SK-N-SH (cell line): ENCODE data around the gene CTAG1B. TPM values are rescaled to one million over a fixed set of nuclear protein-coding genes. Genes with fewer than 3 reads are reported as not detected.
"Not testable (repeated sequence)": the region's sequence is repeated elsewhere in the genome, so short reads cannot be mapped to it uniquely, and the experiment has no call there.

Source experiments
- CTCF ChIA-PET: fragments of 300-600, 350-600 bp; formaldehyde crosslinking; extraction: SDS; loops from one replicate; lab custom pipeline; 2021; lab: Yijun Ruan, JAX
- POLR2A ChIA-PET: fragments of 350-600 bp; sonication (Branson Sonifier 250); formaldehyde crosslinking; extraction: SDS; loops from one replicate; lab custom pipeline; 2020; ENCODE audit warnings: antibody characterized with exemption, inconsistent platforms; lab: Yijun Ruan, JAX
- DNase-seq: peaks from one replicate; pipeline ENCODE4 v3.0.0; 2012
- H2AFZ ChIP-seq: fragments of 200-600 bp; sonication (generic); 2 replicates; pipeline ENCODE4 v1.8.1; 2016; ENCODE audit warnings: antibody characterized with exemption, mild to moderate bottlenecking, low read depth
- H3F3A ChIP-seq: fragments of 200-600 bp; sonication (generic); replicated peaks from 2 replicates; pipeline ENCODE3; 2016; ENCODE audit warnings: antibody characterized with exemption, mild to moderate bottlenecking; ENCODE audit not compliant: insufficient read depth
- H3K27ac ChIP-seq, 2 experiments: fragments of 200-500 bp in 1 of 2; fragments of 200-600 bp in 1 of 2; sonication (Bioruptor generic) in 1 of 2; sonication (generic), shearing (Covaris generic) in 1 of 2; 2 replicates each; pipeline versions ENCODE4 v1.5.1 to v1.6.1; 2014 to 2016; ENCODE audit warnings: low read depth in 2 of 2, inconsistent platforms in 1 of 2, low read length in 1 of 2, mild to moderate bottlenecking in 1 of 2, mixed read lengths in 1 of 2
- H3K27me3 ChIP-seq: fragments of 200-600 bp; sonication (generic), shearing (Covaris generic); 2 replicates; pipeline ENCODE4 v1.6.1; 2016; ENCODE audit warnings: mixed run types; ENCODE audit not compliant: insufficient read depth
- H3K36me3 ChIP-seq, 2 experiments: fragments of 200-500 bp in 1 of 2; fragments of 200-600 bp in 1 of 2; sonication (Bioruptor generic) in 1 of 2; sonication (generic) in 1 of 2; replicated peaks in 1 of 2; 2 replicates each; pipeline versions ENCODE3 to v1.5.1; 2014 to 2016; ENCODE audit warnings: low read length in 1 of 2, mild to moderate bottlenecking in 1 of 2; ENCODE audit not compliant: insufficient read depth in 2 of 2, control insufficient read depth in 1 of 2
- H3K4me1 ChIP-seq, 2 experiments: fragments of 200-500 bp in 1 of 2; fragments of 200-600 bp in 1 of 2; sonication (Bioruptor generic) in 1 of 2; sonication (generic), shearing (Covaris generic) in 1 of 2; 2 replicates each; pipeline versions ENCODE4 v1.5.1 to v1.6.1; 2014 to 2016; ENCODE audit warnings: low read depth in 1 of 2, low read length in 1 of 2, mixed run types in 1 of 2; ENCODE audit not compliant: insufficient read depth in 2 of 2, control insufficient read depth in 1 of 2
- H3K4me2 ChIP-seq: fragments of 200-600 bp; sonication (generic), shearing (Covaris generic); 2 replicates; pipeline ENCODE4 v1.6.1; 2017; ENCODE audit warnings: mixed run types
- H3K4me3 ChIP-seq, 2 experiments: fragments of 200-500 bp in 1 of 2; fragments of 200-600 bp in 1 of 2; sonication (Bioruptor generic) in 1 of 2; sonication (generic), shearing (Covaris generic) in 1 of 2; 2 replicates each; pipeline versions ENCODE4 v1.5.1 to v1.8.1; 2014 to 2016; ENCODE audit warnings: low read depth in 2 of 2, inconsistent platforms in 1 of 2, low read length in 1 of 2, mild to moderate bottlenecking in 1 of 2, mixed read lengths in 1 of 2, moderate library complexity in 1 of 2
- H3K79me2 ChIP-seq: fragments of 200-600 bp; sonication (generic); 2 replicates; pipeline ENCODE4 v1.8.1; 2017; ENCODE audit warnings: mild to moderate bottlenecking; ENCODE audit not compliant: insufficient read depth
- H3K9ac ChIP-seq: fragments of 200-600 bp; sonication (generic); 2 replicates; pipeline ENCODE4 v1.6.1; 2017; ENCODE audit warnings: mixed run types
- H3K9me2 ChIP-seq: fragments of 200-600 bp; sonication (generic); 2 replicates; pipeline ENCODE4 v1.6.1; 2017; ENCODE audit warnings: mixed run types
- H3K9me3 ChIP-seq: fragments of 200-600 bp; sonication (generic); 2 replicates; pipeline ENCODE4 v1.6.1; 2017; ENCODE audit warnings: mixed run types, mild to moderate bottlenecking, moderate library complexity
- H4K20me1 ChIP-seq: fragments of 200-600 bp; sonication (generic); 2 replicates; pipeline ENCODE4 v1.6.1; 2017; ENCODE audit warnings: mild to moderate bottlenecking, mixed run types; ENCODE audit not compliant: insufficient read depth
- CHD2 ChIP-seq: fragments of 150-350 bp; IDR thresholded peaks from 2 replicates; pipeline ENCODE4 v1.6.1; 2018; ENCODE audit warnings: low read length; ENCODE audit not compliant: partially characterized antibody
- ELF1 ChIP-seq: IDR thresholded peaks from 2 replicates; pipeline ENCODE4 v1.4.0; 2012
- FOXJ3 ChIP-seq: sonication (generic); formaldehyde crosslinking; IDR thresholded peaks from 2 replicates; pipeline ENCODE4 v1.5.1; 2020; ENCODE audit warnings: mild to moderate bottlenecking, missing genetic modification reagents
- FOXM1 ChIP-seq: IDR thresholded peaks from 2 replicates; pipeline ENCODE4 v1.4.0; 2012; ENCODE audit warnings: low read depth, mild to moderate bottlenecking
- MEF2A ChIP-seq: IDR thresholded peaks from 2 replicates; pipeline ENCODE4 v1.4.0; 2012; ENCODE audit warnings: low read depth, borderline replicate concordance
- MXI1 ChIP-seq: IDR thresholded peaks from 2 replicates; pipeline ENCODE4 v1.6.1; 2012; ENCODE audit warnings: mild to moderate bottlenecking, low read depth, low read length, improper control_type of control experiment
- NRF1 ChIP-seq: IDR thresholded peaks from 2 replicates; pipeline ENCODE4 v1.6.1; 2012; ENCODE audit warnings: low read depth, mild to moderate bottlenecking, low read length
- RCOR1 ChIP-seq: fragments of 150-350 bp; IDR thresholded peaks from 2 replicates; pipeline ENCODE4 v1.6.1; 2017; ENCODE audit warnings: antibody characterized with exemption, low read length
- RXRA ChIP-seq: IDR thresholded peaks from 2 replicates; pipeline ENCODE4 v1.4.0; 2012; ENCODE audit warnings: low read depth, mild to moderate bottlenecking, borderline replicate concordance
- SMC3 ChIP-seq: IDR thresholded peaks from 2 replicates; pipeline ENCODE4 v1.6.1; 2012; ENCODE audit warnings: low read depth, low read length, improper control_type of control experiment
- TAF1 ChIP-seq: IDR thresholded peaks from 2 replicates; pipeline ENCODE4 v1.6.1; 2012; ENCODE audit warnings: low read depth, mild to moderate bottlenecking, low read length, moderate library complexity, borderline replicate concordance
- WGBS: methylation state at CpG from one replicate; pipeline ENCODE4 v1.1.6; 2017; ENCODE audit warnings: low lambda C conversion rate; 5-methylcytosine and 5-hydroxymethylcytosine counted together
- polyA plus RNA-seq, 3 experiments: library from polyadenylated mRNA; depleted of rRNA; stranded (reverse); fragments of >200 nt; gene quantifications; 2 replicates each; pipeline ENCODE4 v1.2.3, GENCODE V29; 2012
- TF ChIP-seq, protein P1 (sequence below): IDR thresholded peaks from 2 replicates; pipeline ENCODE4; 2012
- TF ChIP-seq, protein P2 (sequence below): IDR thresholded peaks from 2 replicates; pipeline ENCODE4 v1.4.0; 2012; ENCODE audit warnings: low read depth, borderline replicate concordance
- TF ChIP-seq, protein P3 (sequence below): IDR thresholded peaks from 2 replicates; pipeline ENCODE4 v1.4.0; 2012; ENCODE audit warnings: low read depth, borderline replicate concordance
- TF ChIP-seq, protein P4 (sequence below): IDR thresholded peaks from 2 replicates; pipeline ENCODE4 v1.6.1; 2012; ENCODE audit warnings: mild to moderate bottlenecking, low read depth, low read length, moderate library complexity

CTAG1B gene
- polyA plus RNA-seq, 1 of the 3 experiments (the other 2 are of a cell fraction) = not detected

DNA sequence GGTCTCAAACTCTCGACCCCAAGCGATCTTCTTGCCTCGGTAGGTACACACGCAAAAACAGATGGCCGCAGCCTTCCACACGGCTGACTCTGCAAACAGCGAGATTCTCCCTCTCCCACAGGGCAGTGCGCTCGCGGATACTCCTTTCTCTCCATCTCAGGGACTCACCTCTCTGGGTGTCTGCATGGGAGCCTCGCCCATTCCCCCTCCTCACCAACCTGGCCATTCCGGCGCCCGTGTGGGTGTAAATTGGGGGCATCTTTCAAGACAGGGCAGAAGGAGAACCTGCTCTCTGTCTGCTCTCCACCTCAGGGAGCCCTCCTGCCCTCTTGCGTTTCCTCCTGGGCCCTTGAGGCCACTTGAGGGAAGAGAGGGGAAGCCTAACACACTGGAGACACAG is 29.8 kb upstream of the CTAG1B start:
- Histone ChIP-seq H3K4me2 (no peak overlapping the region), H3K4me1 (no peaks in the 10 kb centered on the region), H3K9ac (no peak overlapping the region), H3K9me2 (no peaks in the 10 kb centered on the region), H3K27ac (no peak overlapping the region), H4K20me1 (no peaks in the 10 kb centered on the region), H3K79me2 (no peaks in the 10 kb centered on the region), H3F3A (no peaks in the 10 kb centered on the region), H3K9me3 (no peaks in the 10 kb centered on the region), H2AFZ (no peak overlapping the region), H3K27me3 (peaks cover 17% of the 10 kb centered on the region), H3K4me3 (no peak overlapping the region), H3K36me3 (no peaks in the 10 kb centered on the region)
- 42% methylated on average over 14 of the region's 15 CpGs for WGBS
- DNase-seq = no peak
- CTCF ChIA-PET = no interaction called here
- no peak for TF ChIP-seq TAF1
- TF ChIP-seq, protein P1, sequence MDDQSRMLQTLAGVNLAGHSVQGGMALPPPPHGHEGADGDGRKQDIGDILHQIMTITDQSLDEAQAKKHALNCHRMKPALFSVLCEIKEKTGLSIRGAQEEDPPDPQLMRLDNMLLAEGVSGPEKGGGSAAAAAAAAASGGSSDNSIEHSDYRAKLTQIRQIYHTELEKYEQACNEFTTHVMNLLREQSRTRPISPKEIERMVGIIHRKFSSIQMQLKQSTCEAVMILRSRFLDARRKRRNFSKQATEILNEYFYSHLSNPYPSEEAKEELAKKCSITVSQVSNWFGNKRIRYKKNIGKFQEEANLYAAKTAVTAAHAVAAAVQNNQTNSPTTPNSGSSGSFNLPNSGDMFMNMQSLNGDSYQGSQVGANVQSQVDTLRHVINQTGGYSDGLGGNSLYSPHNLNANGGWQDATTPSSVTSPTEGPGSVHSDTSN = no peak
- no peak for TF ChIP-seq SMC3
- no peak for TF ChIP-seq ELF1
- no peak for TF ChIP-seq NRF1
- no peak for TF ChIP-seq RCOR1
- no peak for TF ChIP-seq MEF2A
- TF ChIP-seq, protein P2, sequence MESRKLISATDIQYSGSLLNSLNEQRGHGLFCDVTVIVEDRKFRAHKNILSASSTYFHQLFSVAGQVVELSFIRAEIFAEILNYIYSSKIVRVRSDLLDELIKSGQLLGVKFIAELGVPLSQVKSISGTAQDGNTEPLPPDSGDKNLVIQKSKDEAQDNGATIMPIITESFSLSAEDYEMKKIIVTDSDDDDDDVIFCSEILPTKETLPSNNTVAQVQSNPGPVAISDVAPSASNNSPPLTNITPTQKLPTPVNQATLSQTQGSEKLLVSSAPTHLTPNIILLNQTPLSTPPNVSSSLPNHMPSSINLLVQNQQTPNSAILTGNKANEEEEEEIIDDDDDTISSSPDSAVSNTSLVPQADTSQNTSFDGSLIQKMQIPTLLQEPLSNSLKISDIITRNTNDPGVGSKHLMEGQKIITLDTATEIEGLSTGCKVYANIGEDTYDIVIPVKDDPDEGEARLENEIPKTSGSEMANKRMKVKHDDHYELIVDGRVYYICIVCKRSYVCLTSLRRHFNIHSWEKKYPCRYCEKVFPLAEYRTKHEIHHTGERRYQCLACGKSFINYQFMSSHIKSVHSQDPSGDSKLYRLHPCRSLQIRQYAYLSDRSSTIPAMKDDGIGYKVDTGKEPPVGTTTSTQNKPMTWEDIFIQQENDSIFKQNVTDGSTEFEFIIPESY = no peak
- no peak for TF ChIP-seq RXRA
- TF ChIP-seq, protein P3, sequence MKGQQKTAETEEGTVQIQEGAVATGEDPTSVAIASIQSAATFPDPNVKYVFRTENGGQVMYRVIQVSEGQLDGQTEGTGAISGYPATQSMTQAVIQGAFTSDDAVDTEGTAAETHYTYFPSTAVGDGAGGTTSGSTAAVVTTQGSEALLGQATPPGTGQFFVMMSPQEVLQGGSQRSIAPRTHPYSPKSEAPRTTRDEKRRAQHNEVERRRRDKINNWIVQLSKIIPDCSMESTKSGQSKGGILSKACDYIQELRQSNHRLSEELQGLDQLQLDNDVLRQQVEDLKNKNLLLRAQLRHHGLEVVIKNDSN = no peak
- no peak for TF ChIP-seq MXI1
- no peak for TF ChIP-seq FOXJ3 (CRISPR knock-in tag)
- no peak for TF ChIP-seq CHD2
- TF ChIP-seq, protein P4, sequence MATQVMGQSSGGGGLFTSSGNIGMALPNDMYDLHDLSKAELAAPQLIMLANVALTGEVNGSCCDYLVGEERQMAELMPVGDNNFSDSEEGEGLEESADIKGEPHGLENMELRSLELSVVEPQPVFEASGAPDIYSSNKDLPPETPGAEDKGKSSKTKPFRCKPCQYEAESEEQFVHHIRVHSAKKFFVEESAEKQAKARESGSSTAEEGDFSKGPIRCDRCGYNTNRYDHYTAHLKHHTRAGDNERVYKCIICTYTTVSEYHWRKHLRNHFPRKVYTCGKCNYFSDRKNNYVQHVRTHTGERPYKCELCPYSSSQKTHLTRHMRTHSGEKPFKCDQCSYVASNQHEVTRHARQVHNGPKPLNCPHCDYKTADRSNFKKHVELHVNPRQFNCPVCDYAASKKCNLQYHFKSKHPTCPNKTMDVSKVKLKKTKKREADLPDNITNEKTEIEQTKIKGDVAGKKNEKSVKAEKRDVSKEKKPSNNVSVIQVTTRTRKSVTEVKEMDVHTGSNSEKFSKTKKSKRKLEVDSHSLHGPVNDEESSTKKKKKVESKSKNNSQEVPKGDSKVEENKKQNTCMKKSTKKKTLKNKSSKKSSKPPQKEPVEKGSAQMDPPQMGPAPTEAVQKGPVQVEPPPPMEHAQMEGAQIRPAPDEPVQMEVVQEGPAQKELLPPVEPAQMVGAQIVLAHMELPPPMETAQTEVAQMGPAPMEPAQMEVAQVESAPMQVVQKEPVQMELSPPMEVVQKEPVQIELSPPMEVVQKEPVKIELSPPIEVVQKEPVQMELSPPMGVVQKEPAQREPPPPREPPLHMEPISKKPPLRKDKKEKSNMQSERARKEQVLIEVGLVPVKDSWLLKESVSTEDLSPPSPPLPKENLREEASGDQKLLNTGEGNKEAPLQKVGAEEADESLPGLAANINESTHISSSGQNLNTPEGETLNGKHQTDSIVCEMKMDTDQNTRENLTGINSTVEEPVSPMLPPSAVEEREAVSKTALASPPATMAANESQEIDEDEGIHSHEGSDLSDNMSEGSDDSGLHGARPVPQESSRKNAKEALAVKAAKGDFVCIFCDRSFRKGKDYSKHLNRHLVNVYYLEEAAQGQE = no peak
- no peak for TF ChIP-seq FOXM1
- POLR2A ChIA-PET = interaction anchor here (0.6 kb wide), 1 partner anchor 106 kb away, joined by 3 read pairs; no protein-coding TSS in a partner anchor

DNA sequence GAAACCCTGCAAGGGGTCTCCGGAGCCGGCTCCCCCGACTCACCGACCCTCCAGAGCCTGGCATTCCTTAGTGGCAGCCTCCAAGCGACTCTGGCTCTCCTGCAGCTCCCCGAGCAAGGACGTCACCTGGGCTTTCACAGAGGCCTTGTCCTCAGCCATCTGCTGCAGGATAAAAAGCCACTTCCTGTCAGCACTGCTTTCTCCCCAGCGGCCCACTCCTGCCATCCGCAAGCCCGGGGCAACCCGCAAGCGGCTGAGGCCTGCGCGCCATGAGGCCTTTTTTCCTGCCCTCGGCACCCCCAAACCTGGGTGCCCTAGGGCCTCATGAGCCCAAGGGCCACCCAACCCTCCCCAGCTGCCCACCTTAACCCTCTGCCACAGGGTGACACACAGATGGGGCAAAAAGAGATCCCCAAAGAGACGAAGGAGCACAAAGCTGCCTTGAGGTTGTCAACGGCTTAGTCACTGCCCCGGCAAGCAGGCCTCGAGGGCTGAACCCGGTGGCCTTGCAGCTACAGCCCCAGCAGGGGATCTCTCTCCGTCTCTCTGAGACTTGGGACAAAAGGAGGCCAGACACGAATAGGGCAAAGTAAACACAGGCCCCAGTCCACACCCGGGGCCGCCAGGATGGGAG is 26.8 kb upstream of the CTAG1B start:
- H3K27ac ChIP-seq, H3K4me1 ChIP-seq, H3K9me2 ChIP-seq, H3K36me3 ChIP-seq, H3F3A ChIP-seq, H3K4me2 ChIP-seq, H4K20me1 ChIP-seq, POLR2A ChIA-PET, CTCF ChIA-PET, H3K4me3 ChIP-seq, H2AFZ ChIP-seq, H3K79me2 ChIP-seq, H3K9ac ChIP-seq, DNase-seq, H3K9me3 ChIP-seq: not testable (repeated sequence)
- peaks cover 17% of the 10 kb centered on the region for H3K27me3 ChIP-seq
- WGBS = no CpG with 5 or more reads among the region's 24 CpGs

DNA sequence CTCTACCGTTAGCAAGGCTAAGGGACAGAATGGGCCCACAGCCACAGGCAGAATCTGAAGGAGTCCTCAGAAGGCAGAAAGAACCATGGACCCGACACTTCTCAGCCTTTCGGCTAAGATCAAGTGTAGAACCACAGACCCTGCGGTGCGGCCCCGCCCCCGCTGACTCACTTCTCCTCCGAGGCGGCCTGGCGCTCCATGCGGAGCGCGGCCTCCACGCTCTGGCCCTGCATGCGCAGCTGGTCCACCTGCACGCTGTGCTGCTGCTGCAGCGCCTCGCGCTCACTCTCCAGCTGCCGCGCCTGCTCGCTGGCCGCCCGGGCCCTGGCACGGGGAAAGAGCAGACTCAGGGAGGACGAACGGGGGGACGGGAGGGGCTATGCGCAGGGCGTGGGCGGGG is 24.6 kb upstream of the CTAG1B start:
- H3K4me2 ChIP-seq, H3K9ac ChIP-seq, CTCF ChIA-PET, H3K27ac ChIP-seq, H3K36me3 ChIP-seq, H3K9me2 ChIP-seq, H2AFZ ChIP-seq, H4K20me1 ChIP-seq, H3K9me3 ChIP-seq, H3K79me2 ChIP-seq, POLR2A ChIA-PET, DNase-seq, H3F3A ChIP-seq, H3K4me3 ChIP-seq, H3K27me3 ChIP-seq, H3K4me1 ChIP-seq: not testable (repeated sequence)
- no CpG with 5 or more reads among the region's 31 CpGs for WGBS
